ENCODE data around the gene IFNGR1.

GRCh38 chr6:137211910-137212309, 7.3 kb downstream of the IFNGR1 start:
- no peak for TF ChIP-seq CTCF (IDR thresholded peaks at IDR 0.05; ENCODE audit: poor library complexity)
- no peak for TF ChIP-seq EZH2 (IDR thresholded peaks at IDR 0.05; ENCODE audit: borderline replicate concordance)
